Neural cell (in vitro differentiated cells): Measurements from ENCODE around the gene HLCS. TPM values are rescaled to one million over a fixed set of nuclear protein-coding genes. Genes with fewer than 3 reads are reported as not detected.

Source experiments
- H2AFZ ChIP-seq: fragments of 200-600, 300-800 bp; sonication (generic), shearing (Covaris generic); 2 replicates; pipeline ENCODE4 v1.6.0; 2014; ENCODE audit warnings: low read depth, mild to moderate bottlenecking, antibody characterized with exemption, low read length, moderate library complexity
- H3F3A ChIP-seq: fragments of 200-600 bp; shearing (Covaris generic); 2 replicates; pipeline ENCODE4 v1.6.1; 2016; ENCODE audit warnings: mild to moderate bottlenecking, moderate library complexity, mixed read lengths, antibody characterized with exemption, low read length; ENCODE audit not compliant: insufficient read depth, poor library complexity, severe bottlenecking
- H3K27ac ChIP-seq: fragments of 200-600, 300-800 bp; sonication (generic), shearing (Covaris generic); 2 replicates; pipeline ENCODE4 v1.5.1; 2014; ENCODE audit warnings: mild to moderate bottlenecking, low read length, moderate library complexity
- H3K27me3 ChIP-seq: fragments of 300-800, 200-600 bp; sonication (generic), shearing (Covaris generic); 2 replicates; pipeline ENCODE4 v1.6.0; 2014; ENCODE audit warnings: mild to moderate bottlenecking, low read depth, low read length, moderate library complexity; ENCODE audit not compliant: insufficient read depth
- H3K36me3 ChIP-seq: fragments of 300-800, 200-600 bp; sonication (generic), shearing (Covaris generic); 2 replicates; pipeline ENCODE4 v1.5.1; 2014; ENCODE audit warnings: mild to moderate bottlenecking, antibody characterized with exemption, low read length, moderate library complexity; ENCODE audit not compliant: insufficient read depth
- H3K4me2 ChIP-seq: fragments of 300-800, 200-600 bp; sonication (generic), shearing (Covaris generic); 2 replicates; pipeline ENCODE4 v1.6.0; 2014; ENCODE audit warnings: mild to moderate bottlenecking, low read length
- H3K4me3 ChIP-seq: fragments of 300-800, 200-600 bp; sonication (generic), shearing (Covaris generic); 2 replicates; pipeline ENCODE4 v1.5.1; 2014; ENCODE audit warnings: mild to moderate bottlenecking, low read length, moderate library complexity
- H3K79me2 ChIP-seq: fragments of 200-600 bp; shearing (Covaris generic); replicated peaks from 2 replicates; pipeline ENCODE4 v1.6.0; 2014; ENCODE audit warnings: mild to moderate bottlenecking, low read length, moderate library complexity; ENCODE audit not compliant: insufficient read depth
- H3K9ac ChIP-seq: fragments of 300-800, 200-600 bp; sonication (generic), shearing (Covaris generic); 2 replicates; pipeline ENCODE4 v1.6.1; 2016; ENCODE audit warnings: mild to moderate bottlenecking, low read length, mixed read lengths
- H3K9me2 ChIP-seq: fragments of 200-600 bp; shearing (Covaris generic); 2 replicates; pipeline ENCODE4 v1.6.1; 2016; ENCODE audit warnings: mild to moderate bottlenecking, low read length, mixed read lengths; ENCODE audit not compliant: insufficient read depth
- H3K9me3 ChIP-seq: fragments of 200-600, 300-800 bp; sonication (generic), shearing (Covaris generic); 2 replicates; pipeline ENCODE4 v1.6.1; 2016; ENCODE audit warnings: mild to moderate bottlenecking, mixed run types, low read length, moderate library complexity, mixed read lengths
- H4K20me1 ChIP-seq: fragments of 200-600 bp; shearing (Covaris generic); 2 replicates; pipeline ENCODE4 v1.6.1; 2016; ENCODE audit warnings: mild to moderate bottlenecking, mixed run types; ENCODE audit not compliant: insufficient read depth
- CTCF ChIP-seq: fragments of 450-650 bp; IDR thresholded peaks from 2 replicates; pipeline ENCODE4 v1.5.1; 2014; ENCODE audit warnings: antibody characterized with exemption, mild to moderate bottlenecking, moderate library complexity; ENCODE audit not compliant: poor library complexity, severe bottlenecking
- EP300 ChIP-seq: fragments of 450-650 bp; conservative IDR thresholded peaks from 2 replicates; pipeline ENCODE4 v1.6.1; 2014; ENCODE audit warnings: antibody characterized with exemption, mild to moderate bottlenecking, moderate library complexity; ENCODE audit not compliant: poor library complexity, severe bottlenecking
- EZH2 ChIP-seq: fragments of 200-600, 300-800 bp; shearing (Covaris generic), sonication (generic); IDR thresholded peaks from 2 replicates; pipeline ENCODE4 v1.6.1; 2014; ENCODE audit warnings: antibody characterized with exemption, low read length, borderline replicate concordance, mild to moderate bottlenecking; ENCODE audit not compliant: insufficient read depth, poor library complexity, severe bottlenecking
- MXI1 ChIP-seq: fragments of 450-650 bp; conservative IDR thresholded peaks from 2 replicates; pipeline ENCODE4 v1.6.1; 2014; ENCODE audit warnings: antibody characterized with exemption, mild to moderate bottlenecking; ENCODE audit not compliant: poor library complexity, severe bottlenecking
- POLR2AphosphoS5 ChIP-seq: IDR thresholded peaks from 2 replicates; pipeline ENCODE4 v1.6.1; 2012
- RAD21 ChIP-seq: fragments of 450-650 bp; conservative IDR thresholded peaks from 2 replicates; pipeline ENCODE4 v1.6.1; 2014; ENCODE audit warnings: antibody characterized with exemption, mild to moderate bottlenecking, moderate library complexity
- SMC3 ChIP-seq: fragments of 450-650 bp; conservative IDR thresholded peaks from 2 replicates; pipeline ENCODE4 v1.6.1; 2014; ENCODE audit warnings: antibody characterized with exemption, mild to moderate bottlenecking, moderate library complexity; ENCODE audit not compliant: poor library complexity
- TAF1 ChIP-seq: IDR thresholded peaks from 2 replicates; pipeline ENCODE4 v1.6.1; 2012; ENCODE audit warnings: low read depth
- polyA plus RNA-seq: library from polyadenylated mRNA; depleted of rRNA; stranded (reverse); fragments of >200 nt; gene quantifications from 2 replicates; pipeline ENCODE4 v1.2.3, GENCODE V29; 2014
- TF ChIP-seq, protein P1 (sequence below): IDR thresholded peaks from 2 replicates; pipeline ENCODE4 v1.6.1; 2012; ENCODE audit warnings: borderline replicate concordance

The HLCS gene
- polyA plus RNA-seq, 1 donor from 2014 or later, result 12.1 TPM

DNA sequence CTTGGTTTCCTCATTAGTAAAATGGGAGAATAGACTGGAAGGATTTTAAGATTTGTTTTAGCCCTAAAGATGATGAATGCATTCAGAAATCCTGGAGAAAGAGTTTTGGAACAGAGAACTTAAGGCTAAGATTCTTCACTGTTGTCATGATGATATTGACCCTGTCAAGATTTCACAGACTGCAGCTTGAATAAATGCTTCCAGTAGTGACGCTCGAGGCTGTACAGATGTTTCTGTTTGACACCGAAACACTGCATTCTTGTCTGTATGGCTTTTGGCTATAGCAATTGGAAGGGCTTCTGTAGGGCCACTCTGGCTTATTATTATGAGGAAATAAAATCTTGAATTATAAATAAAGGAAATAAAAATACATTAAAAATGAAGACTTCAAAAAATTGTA lies 241.8 kb downstream of the HLCS start:
- Histone ChIP-seq H3F3A (no peaks in the 10 kb centered on the region), H4K20me1 (no peaks in the 10 kb centered on the region), H3K4me2 (no peak overlapping the region), H3K79me2 (no peaks in the 10 kb centered on the region), H3K27ac (no peak overlapping the region), H3K36me3 (no peaks in the 10 kb centered on the region), H3K4me3 (no peak overlapping the region), H3K27me3 (no peaks in the 10 kb centered on the region), H3K9me2 (no peaks in the 10 kb centered on the region), H3K9me3 (no peaks in the 10 kb centered on the region), H3K9ac (no peak overlapping the region), H2AFZ (no peak overlapping the region)
- TF ChIP-seq EZH2 (no peak), SMC3 (no peak), CTCF (no peak), RAD21 (no peak), MXI1 (no peak), POLR2AphosphoS5 (no peak)

DNA sequence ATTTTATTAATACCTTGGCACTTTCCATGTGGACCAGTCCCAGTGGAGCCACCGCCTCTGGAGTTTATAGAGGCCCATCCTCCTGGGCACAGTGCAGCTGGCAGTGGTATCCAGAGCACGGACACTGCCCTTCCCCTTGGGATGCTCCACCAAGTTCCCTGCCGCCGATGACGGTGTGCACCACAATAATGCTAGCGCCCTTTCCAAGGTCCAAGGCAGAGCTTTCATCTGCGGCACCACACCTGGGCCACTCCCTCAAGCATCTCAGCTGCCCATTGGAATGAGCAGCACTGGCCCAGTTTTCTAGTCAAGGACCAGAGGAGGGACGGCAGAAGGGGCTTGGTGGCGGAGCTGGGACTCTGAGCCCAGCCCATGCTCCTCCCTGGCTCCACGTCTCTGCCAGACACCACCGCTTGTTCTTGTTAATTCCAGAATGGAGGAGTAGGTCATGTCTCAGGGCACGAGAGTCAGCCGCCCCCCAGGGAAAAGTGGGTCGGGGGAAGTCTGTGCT lies 243.0 kb downstream of the HLCS start:
- no peak overlapping the region for H2AFZ ChIP-seq
- TF ChIP-seq TAF1, result no peak
- TF ChIP-seq, protein P1, sequence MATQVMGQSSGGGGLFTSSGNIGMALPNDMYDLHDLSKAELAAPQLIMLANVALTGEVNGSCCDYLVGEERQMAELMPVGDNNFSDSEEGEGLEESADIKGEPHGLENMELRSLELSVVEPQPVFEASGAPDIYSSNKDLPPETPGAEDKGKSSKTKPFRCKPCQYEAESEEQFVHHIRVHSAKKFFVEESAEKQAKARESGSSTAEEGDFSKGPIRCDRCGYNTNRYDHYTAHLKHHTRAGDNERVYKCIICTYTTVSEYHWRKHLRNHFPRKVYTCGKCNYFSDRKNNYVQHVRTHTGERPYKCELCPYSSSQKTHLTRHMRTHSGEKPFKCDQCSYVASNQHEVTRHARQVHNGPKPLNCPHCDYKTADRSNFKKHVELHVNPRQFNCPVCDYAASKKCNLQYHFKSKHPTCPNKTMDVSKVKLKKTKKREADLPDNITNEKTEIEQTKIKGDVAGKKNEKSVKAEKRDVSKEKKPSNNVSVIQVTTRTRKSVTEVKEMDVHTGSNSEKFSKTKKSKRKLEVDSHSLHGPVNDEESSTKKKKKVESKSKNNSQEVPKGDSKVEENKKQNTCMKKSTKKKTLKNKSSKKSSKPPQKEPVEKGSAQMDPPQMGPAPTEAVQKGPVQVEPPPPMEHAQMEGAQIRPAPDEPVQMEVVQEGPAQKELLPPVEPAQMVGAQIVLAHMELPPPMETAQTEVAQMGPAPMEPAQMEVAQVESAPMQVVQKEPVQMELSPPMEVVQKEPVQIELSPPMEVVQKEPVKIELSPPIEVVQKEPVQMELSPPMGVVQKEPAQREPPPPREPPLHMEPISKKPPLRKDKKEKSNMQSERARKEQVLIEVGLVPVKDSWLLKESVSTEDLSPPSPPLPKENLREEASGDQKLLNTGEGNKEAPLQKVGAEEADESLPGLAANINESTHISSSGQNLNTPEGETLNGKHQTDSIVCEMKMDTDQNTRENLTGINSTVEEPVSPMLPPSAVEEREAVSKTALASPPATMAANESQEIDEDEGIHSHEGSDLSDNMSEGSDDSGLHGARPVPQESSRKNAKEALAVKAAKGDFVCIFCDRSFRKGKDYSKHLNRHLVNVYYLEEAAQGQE, result no peak
- no peak for TF ChIP-seq MXI1
- TF ChIP-seq EZH2, result no peak
- TF ChIP-seq POLR2AphosphoS5, result no peak
- no peak for TF ChIP-seq SMC3
- no peak for TF ChIP-seq CTCF
- TF ChIP-seq EP300, result no peak
- TF ChIP-seq RAD21, result no peak
- H3K4me3 ChIP-seq, result no peak overlapping the region
- no peaks in the 10 kb centered on the region for H3K9me3 ChIP-seq
- no peak overlapping the region for H3K4me2 ChIP-seq
- H3F3A ChIP-seq, result no peaks in the 10 kb centered on the region
- no peaks in the 10 kb centered on the region for H4K20me1 ChIP-seq
- H3K79me2 ChIP-seq, result no peaks in the 10 kb centered on the region
- no peak overlapping the region for H3K27ac ChIP-seq
- H3K27me3 ChIP-seq, result no peaks in the 10 kb centered on the region
- no peaks in the 10 kb centered on the region for H3K36me3 ChIP-seq
- H3K9ac ChIP-seq, result no peak overlapping the region
- no peaks in the 10 kb centered on the region for H3K9me2 ChIP-seq
